ENCODE measurements around the gene TMEM120A.

GRCh38 chr7:76040126-76040525 is 45.7 kb upstream of the TMEM120A start:
- no peak for TF ChIP-seq CTCF (optimal IDR thresholded peaks at IDR 0.05 in 1 of 3, IDR thresholded peaks at IDR 0.05 in 1 of 3, conservative IDR thresholded peaks at IDR 0.05 in 1 of 3; ENCODE audit: extremely low read depth in 1 of 3, insufficient read depth in 2 of 3, low read length in 3 of 3)
- no peak for TF ChIP-seq EZH2 (IDR thresholded peaks at IDR 0.05; ENCODE audit: low read length)

All from keratinocyte (primary cell).